ENCODE results near the gene RIMS3. TPM values are rescaled to one million over a fixed set of nuclear protein-coding genes. Genes with fewer than 3 reads are reported as not detected.

Gene RIMS3
- total RNA-seq, 4 donors from 2014 or later = 2.7 to 4.0 (median 3.0) TPM

DNA sequence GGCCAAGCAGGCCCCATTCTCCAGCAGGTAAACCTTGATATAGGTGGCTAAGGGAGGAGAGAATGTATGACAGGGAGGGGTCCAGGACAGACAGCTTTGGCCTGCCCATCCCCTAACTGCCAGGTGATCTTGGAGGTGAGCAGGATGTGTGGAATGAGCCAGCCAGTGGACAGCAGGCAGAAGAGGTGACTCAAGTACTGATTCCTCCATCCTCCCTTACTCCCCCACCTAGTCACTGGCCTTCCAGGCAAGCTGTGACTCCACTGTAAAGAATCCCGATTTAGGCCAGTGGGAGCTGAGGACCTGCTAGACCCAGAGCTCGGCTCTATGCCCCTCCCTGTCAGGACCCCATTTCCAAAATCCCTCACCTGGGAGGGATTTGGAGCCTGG, 36.6 kb downstream of the RIMS3 start:
- WGBS, 2 donors = 89 to 100% methylated on average over 2 of the region's 2 CpGs
- H3K4me3 ChIP-seq (ENCODE audit: low read depth, poor library complexity, severe bottlenecking) = no peak overlapping the region
- intact Hi-C loops (cut with DNase I; ENCODE audit: low total_unique reads) = no loop called here
- DNase-seq (ENCODE audit: low spot score in 2 of 2) = no peak
- TF ChIP-seq, protein P1, sequence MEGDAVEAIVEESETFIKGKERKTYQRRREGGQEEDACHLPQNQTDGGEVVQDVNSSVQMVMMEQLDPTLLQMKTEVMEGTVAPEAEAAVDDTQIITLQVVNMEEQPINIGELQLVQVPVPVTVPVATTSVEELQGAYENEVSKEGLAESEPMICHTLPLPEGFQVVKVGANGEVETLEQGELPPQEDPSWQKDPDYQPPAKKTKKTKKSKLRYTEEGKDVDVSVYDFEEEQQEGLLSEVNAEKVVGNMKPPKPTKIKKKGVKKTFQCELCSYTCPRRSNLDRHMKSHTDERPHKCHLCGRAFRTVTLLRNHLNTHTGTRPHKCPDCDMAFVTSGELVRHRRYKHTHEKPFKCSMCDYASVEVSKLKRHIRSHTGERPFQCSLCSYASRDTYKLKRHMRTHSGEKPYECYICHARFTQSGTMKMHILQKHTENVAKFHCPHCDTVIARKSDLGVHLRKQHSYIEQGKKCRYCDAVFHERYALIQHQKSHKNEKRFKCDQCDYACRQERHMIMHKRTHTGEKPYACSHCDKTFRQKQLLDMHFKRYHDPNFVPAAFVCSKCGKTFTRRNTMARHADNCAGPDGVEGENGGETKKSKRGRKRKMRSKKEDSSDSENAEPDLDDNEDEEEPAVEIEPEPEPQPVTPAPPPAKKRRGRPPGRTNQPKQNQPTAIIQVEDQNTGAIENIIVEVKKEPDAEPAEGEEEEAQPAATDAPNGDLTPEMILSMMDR (IDR thresholded peaks at IDR 0.05) = no peak
- no peak for TF ChIP-seq POLR2A (IDR thresholded peaks at IDR 0.05)

DNA sequence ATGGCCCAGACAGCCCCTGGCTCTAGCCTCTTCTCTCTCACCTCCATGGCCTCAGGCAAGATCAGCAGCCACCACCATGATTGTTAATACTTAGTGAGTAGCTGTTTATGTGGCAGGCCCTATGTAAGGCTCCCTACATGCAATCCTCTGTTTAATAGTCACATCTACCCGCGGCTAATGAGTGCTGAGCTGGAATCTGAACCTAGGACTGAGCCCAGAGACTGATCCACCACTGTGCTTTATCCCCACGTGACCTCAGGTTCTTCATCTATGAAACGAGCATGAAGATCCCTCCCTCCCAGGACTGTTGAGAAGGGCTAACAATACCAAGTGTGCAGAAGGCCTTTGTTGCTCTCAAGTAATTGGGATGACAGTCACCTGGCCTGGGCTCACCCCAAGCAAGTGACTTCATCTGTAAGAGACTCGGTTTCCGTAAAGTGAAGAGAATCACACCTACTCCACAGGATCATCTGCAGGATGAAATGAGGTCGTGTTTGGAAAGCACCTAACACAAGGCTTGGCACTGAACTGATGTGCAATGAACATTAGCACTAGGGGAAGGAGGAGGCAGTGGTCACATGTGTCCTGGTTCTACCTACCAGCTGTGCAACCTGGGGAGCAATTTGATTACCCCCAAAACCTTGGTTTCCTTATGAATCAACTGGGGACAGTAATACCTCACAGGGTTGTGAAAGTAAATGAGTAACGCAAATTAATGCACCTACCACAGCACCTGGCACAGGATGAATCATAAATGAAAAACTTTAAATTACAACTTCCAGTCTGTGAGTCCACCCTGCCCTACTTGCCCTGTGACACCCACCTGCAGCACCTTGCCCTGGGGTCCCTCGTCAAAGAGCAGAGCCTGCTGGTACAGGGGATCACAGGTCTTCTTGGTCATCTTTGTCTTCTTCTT, 37.2 kb downstream of the RIMS3 start:
- 79 to 81% methylated on average over 9 of the region's 9 CpGs for WGBS, 2 donors
- no peak for TF ChIP-seq POLR2A (IDR thresholded peaks at IDR 0.05)
- intact Hi-C loops (cut with DNase I; ENCODE audit: low total_unique reads) = no loop called here
- no peak overlapping the region for H3K4me3 ChIP-seq (ENCODE audit: low read depth, poor library complexity, severe bottlenecking)
- DNase-seq (ENCODE audit: low spot score in 2 of 2) = peak in 1 of 2 donors; percentile 64

DNA sequence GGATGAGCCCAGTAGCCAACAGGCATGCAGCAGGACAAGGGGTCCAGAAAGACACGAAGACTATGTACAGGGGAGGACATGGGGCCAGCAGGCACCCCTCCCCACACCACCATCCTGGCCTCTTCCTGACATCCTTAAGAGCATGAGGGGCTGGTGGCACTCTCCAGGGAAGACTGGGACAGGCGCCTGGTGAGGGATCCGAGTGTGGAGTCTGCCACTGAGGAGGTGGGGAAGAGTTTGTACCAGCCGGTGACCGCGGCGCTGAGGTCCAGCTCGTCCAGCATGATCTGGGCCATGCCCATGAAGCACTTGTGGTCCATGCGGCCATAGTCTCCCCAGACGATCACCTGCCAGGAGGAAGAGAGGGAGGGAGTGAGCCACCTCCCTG, 39.1 kb downstream of the RIMS3 start:
- 89 to 93% methylated on average over 10 of the region's 10 CpGs for WGBS, 2 donors
- H3K4me3 ChIP-seq (ENCODE audit: low read depth, poor library complexity, severe bottlenecking) = no peak overlapping the region
- peak in 1 of 2 donors; percentile 81 for DNase-seq (ENCODE audit: low spot score in 2 of 2)
- TF ChIP-seq, protein P1 (IDR thresholded peaks at IDR 0.05) = no peak
- no peak for TF ChIP-seq POLR2A (IDR thresholded peaks at IDR 0.05)
- intact Hi-C loops (cut with DNase I; ENCODE audit: low total_unique reads) = no loop called here

DNA sequence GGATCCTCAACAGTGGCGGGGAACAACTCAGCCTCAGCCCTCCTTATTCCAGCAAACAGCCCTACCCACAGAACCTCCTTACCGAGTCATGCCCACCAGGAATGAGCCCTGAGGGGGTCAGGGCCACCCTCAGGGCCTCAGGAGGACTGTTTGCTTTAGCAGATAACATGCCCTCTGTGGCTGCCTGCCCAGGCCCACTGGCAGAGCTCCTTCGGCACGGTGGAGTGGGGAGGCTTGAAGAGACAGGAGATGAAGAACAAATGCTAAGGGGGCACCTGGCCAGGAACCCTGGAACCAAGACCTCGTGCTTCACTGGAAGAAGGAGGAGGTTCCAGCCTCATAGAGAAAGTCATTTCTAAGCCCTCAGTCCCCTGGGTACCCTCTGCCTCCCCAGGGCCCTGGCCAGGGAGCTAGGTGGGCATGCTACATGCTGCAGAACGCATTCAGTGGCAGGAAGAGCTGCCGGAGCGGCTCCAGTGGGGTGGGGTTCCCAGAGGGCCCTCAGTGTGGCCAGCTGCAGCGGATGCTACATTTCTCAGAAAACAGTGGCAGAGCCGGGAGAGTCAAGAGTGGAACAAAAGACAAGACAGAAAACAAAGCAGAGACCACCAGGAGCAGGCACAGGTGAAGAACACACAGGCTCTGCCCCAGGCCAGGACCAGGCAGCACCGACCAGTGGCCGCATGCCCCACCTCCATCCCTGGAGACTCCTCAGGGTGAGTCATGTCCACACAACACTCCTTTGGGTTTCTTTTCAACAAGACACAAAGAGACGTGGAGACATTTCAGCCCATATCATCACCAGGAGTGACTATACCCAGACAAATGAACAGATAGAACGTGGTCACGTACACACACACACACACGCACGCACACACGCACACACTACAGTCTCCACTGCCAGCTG, 39.8 kb downstream of the RIMS3 start:
- TF ChIP-seq, protein P1 (IDR thresholded peaks at IDR 0.05) = no peak
- no peak for TF ChIP-seq POLR2A (IDR thresholded peaks at IDR 0.05)
- intact Hi-C loops (cut with DNase I; ENCODE audit: low total_unique reads) = no loop called here
- WGBS, 2 donors = 73 to 74% methylated on average over 18 of the region's 18 CpGs
- DNase-seq (ENCODE audit: low spot score in 2 of 2) = peak in 1 of 2 donors; percentile 61
- no peak overlapping the region for H3K4me3 ChIP-seq (ENCODE audit: low read depth, poor library complexity, severe bottlenecking)

DNA sequence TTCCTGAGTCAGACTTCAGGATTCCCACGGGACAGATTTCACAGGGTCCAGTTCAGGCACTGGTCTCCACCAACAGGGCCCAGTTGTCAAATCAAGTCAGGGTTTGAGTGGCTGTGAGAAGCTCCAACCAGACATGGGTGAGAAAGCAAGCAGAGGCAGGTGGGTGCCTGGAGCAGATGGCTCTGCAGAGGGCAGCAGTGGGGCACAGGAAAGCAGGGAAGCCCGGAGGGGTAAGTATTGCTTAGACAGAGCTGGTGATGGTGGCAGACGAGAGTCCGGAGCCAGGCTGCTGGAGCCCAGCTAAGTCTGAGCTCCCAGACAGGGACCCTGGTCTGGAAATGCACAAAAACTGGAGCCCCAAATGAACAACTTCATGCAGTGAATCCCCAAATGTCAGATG, 40.4 kb downstream of the RIMS3 start:
- TF ChIP-seq, protein P1 (IDR thresholded peaks at IDR 0.05) = no peak
- TF ChIP-seq POLR2A (IDR thresholded peaks at IDR 0.05) = no peak
- intact Hi-C loops (cut with DNase I; ENCODE audit: low total_unique reads) = no loop called here
- DNase-seq (ENCODE audit: low spot score in 2 of 2) = peak in 1 of 2 donors; percentile 61
- WGBS, 2 donors = 58 to 69% methylated on average over 4 of the region's 4 CpGs
- no peak overlapping the region for H3K4me3 ChIP-seq (ENCODE audit: low read depth, poor library complexity, severe bottlenecking)
